HG03378 (cell line): ENCODE results near the gene TRMU.
A peak's percentile ranks its signal among the peaks of the same experiment; 100 is the strongest.

Source experiments
- ATAC-seq: cut with Tn5 transposase; IDR thresholded peaks from one replicate; pipeline ENCODE4 v1.9.1; 2021; ENCODE audit warnings: mild to moderate bottlenecking, moderate library complexity; ENCODE audit not compliant: unreplicated experiment

Gene TRMU, protein sequence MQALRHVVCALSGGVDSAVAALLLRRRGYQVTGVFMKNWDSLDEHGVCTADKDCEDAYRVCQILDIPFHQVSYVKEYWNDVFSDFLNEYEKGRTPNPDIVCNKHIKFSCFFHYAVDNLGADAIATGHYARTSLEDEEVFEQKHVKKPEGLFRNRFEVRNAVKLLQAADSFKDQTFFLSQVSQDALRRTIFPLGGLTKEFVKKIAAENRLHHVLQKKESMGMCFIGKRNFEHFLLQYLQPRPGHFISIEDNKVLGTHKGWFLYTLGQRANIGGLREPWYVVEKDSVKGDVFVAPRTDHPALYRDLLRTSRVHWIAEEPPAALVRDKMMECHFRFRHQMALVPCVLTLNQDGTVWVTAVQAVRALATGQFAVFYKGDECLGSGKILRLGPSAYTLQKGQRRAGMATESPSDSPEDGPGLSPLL

DNA sequence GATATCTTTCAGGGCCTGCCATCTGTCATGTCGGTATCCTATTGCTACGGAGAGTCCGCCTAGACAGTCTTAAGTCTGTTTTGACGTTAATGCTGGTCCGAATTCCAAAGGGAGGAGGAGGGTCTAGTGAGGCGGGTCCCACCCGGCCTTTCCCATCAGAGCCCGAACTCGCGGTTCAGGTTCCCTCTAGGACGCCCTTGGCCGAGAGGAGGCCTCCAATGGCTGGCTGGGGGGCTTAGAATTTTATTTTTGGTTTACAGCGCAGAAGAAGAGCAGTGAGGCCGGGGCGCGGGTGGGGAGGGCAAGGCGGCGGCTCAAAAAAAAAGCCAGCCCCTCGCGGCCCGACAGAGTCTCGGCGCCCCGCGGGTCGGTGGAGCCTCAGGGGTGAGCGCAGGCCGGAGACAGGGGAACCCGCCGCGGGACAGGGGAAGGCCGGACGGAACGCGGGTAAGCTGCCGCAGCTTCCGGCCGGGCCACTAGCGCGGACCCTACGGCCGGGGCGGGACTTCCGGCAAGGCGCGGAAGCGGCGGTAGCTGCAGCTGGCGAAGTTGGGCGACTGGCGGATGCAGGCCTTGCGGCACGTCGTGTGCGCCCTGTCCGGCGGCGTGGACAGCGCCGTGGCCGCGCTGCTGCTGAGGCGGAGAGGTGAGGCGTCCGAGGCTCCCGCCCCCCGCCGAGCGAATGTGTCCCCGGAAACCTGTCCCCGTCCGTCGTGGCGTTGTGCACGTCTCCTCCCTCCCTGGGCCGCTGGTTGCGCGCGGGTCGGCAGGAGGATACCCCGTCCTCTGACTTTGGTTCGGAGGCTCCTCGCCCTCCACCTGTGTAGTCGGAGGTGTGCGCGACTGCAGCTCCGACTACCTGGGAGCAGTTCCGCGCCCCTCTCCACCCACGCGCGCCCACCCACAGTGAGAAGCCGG lies at the start of gene TRMU:
Gene TRMU (plus strand): TSS at position 514 of the 918 bp plus-strand sequence. CDS start 51 bp downstream, at position 565.
- ATAC-seq, result no peak

DNA sequence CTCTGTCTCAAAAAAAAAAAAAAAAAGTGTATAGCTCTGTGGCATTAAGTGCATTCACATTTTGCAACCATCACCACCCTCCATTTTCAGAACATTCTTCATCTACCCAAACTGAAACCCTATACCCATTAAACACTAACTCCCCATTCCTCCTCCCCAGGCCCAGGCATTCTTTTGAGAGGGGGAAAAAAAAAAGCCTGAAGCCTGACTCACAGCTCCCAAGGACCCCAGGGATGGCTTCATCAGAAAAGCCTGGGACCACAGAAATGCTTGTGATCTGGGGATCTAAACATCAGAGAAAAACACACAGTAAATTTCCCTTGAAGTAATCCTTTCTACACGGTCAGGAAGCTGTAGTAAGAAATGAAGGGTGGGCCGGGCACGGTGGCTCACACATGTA lies 49.5 kb upstream of the TRMU start:
- no peak for ATAC-seq

DNA sequence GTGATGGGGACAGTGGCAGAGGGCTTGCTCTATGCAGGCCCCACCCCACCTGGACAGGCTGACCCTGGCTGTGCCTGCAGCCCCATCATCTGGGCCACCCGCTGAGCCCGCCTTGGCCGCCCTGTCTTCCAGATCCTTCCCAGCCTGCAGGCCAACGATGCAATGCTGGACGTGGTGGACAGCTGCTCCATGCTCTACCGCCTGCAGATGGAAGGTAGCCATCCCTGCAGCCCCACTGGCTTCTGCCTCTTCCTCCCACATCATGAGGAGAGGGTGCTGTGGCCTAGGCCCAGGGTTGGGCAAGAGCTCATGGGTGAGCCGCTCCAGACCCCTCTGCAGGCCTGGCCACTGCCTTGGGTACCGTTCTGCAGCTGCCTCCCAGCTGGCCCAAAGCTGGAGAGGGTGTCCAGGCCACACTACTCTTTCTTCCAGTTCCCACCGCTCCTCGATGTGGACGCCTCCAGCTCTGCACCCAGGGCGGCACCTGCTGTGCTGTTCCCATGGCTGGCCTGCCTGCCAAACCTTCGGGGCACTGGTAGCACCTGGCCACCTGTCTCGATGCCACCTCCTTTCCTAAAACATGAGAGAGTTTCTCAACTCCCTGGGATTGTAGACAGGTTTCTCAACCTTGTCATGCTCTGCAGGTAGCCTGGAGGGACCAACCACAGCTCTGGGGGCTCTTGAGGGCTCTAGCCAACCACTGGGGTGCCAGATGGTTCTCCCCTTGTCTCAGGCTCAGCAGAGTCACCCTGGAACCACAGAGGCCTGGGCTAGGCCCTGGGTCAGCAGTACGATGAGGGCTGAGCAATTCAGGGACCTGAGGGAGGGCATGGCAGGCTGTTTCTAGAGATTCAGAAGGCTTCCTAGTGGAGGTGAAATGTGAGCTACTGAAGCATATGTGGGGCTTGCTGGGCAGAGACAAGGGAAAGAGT lies 48.3 kb upstream of the TRMU start:
- ATAC-seq, result no peak

DNA sequence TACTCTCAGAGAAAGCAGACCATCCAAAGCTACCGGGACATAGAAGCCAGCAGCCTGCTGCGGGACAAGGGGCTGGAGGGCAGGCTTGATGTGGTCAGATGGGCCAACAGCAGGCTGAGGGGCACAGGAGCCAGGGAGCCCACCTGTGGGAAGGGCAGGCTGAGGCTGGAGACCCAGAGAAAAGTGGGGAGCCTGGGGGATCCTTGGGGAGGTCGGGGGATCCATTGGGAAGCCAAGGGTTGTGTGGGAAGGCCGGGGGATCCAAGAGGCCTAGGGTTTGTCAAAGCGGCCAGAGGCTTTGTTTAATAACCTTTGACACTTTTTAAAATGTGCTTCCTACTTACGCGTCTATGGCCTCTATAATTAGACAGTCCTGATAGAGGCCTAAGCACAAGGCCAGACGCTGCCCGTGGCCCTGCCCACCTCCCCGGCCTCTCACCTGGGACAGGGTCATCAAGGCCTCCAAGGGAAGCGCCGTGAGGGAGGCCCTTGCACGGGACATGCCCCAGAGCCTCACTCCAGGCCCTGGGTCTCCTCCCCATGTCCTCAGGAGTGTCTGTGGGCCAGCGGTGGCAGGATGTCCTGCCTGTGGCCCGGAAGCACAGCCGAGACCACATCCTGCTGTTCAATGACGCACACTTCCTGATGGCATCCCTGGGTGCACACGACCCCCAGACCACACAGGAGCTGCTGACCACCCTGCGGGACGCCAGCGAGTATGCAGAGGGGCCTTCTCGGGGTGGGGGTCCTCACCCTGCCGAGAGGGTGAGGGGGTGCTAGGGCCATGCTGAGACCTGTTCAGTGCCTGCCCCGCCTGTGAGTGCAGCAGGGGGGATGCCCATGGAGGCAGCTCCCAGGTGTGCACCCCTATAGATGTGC lies 47.4 kb upstream of the TRMU start:
- ATAC-seq, result no peak

DNA sequence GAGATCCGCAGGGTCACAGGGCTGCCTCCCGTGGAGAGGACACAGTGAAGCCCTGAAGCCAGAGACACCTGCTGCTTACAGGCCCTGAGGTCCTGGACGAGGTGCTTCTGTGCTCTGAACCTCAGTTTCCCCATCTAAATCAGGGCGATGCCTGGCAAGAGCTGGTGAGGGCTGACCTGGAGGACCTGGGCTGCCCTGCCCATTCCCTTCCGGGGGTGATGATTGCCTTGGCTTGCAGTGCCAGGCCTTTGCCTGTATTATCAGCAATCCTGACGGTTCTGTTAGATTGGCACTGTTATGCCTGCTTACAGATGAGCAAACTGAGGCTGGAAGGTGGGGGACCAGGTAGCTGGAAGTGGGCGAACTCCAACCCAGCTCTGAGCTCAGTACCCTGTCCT lies 46.7 kb upstream of the TRMU start:
- ATAC-seq, result no peak

DNA sequence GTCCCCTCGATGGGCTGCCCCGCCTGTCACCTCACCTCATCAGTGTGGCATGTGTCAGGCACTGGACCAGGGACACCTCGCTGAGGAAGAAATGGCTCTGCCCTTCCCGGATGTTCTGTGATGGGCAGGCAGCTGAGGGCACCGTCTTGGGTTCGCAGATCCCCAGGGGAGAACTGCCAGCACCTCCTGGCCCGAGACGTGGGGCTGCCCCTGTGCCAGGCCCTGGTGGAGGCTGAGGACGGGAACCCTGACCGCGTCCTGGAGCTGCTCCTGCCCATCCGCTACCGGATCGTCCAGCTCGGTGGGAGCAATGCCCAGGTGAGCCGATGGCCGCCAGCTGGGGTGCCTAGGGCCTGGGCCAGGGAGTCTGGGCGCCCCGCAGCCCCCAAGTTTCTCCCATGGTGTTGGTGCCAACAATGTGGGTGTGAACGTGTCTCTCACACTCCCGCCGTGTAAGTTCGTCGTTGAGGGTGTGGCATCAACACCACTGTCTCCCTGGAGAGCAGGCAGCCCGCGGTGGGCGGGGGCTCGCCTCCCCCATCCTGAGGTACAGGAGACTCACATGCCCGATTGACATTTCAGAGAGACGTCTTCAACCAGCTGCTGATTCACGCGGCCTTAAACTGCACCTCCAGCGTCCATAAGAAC lies 46.1 kb upstream of the TRMU start:
- ATAC-seq, result no peak

DNA sequence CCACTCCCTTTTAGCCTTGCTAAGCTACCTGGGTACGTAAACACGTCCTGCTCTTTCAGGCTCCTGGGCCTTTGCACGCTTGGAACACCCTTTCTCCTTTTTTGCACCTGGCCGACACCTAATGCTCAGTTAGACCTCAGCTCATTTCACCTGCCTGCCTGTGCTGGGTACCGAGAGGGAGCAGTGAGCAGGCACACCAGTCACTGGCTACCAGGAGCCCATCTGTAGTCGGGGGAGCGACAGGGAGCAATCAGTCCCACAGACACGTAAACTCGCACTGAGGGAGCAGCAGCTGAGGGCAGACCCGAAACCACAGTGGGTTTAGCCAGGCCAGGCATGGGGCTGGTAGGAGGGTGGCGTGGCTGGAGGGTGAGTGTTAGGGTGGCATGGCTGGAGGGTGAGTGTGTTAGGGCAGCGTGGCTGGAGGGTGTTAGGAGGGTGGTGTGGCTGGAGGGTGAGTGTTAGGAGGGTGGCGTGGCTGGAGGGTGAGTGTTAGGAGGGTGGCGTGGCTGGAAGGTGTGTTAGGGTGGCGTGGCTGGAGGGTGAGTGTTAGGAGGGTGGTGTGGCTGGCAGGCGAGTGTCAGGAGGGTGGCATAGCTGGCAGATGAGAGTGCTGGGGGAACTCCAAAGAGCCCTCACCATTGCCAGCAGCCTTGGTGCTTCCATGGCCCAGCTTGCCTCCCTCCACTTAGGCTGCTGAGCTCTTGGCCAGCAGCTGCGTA lies 45.2 kb upstream of the TRMU start:
- no peak for ATAC-seq

DNA sequence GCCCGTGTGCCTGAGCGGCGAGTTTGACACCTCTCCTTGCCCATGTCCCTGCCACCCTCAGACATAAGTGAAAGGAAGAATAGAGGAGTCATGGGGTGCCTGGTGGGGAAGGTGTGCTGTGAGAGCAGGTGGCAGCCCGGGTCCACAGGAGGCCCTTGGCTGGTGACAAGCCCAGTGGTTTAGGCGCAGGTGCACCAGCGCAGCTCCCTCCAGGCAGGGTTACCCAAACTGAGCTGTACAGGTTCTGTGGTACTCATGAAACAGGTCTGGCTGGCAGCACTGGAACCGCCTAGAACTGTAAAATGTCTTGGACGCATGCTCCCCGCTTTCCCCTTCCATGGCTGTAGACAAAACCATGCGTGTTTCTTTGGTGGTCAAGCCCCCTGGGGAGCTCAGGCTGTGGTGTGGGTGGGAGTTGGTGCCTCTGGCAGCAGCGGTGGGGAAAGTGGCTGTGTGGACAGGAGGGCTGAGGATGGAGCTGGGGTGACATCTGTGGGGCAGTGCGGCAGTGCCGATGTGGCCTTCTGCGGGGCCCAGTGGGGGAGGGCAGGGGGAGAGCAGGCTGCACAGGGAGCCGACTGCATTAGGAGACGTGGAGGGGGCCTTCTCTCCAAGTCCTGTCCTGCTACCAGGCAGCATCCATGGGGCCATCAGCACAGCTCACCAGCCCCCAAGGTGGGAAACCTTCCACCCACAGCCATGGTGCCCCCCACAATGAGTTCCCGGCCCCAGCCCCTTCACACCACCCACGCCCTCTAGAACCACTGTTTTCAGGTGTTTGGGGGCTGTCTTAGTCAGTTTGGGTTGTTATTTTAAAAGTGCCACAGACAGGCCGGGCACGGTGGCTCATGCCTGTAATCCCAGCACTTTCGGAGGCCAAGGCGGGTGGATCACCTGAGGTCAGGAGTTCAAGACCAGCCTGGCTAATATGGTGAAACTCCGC lies 44.4 kb upstream of the TRMU start:
- no peak for ATAC-seq

DNA sequence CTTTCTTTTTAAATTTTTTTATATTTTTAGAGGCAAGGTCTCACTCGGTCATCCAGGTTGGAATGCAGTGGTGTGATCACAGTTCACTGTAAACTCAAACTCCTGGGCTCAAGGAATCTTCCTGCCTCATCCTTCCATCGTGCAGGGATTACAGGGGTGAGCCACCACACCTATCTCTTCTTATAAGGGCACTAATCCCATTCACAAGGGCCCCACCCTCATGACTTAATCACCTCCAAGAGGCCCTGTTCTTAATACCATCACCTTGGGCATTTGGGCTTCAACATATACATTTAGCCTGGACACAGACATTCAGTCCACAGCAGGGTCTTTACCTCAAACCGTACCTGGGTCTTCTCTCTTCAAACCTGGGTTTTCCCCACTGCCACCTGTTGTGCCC lies 43.3 kb upstream of the TRMU start:
- ATAC-seq, result no peak

DNA sequence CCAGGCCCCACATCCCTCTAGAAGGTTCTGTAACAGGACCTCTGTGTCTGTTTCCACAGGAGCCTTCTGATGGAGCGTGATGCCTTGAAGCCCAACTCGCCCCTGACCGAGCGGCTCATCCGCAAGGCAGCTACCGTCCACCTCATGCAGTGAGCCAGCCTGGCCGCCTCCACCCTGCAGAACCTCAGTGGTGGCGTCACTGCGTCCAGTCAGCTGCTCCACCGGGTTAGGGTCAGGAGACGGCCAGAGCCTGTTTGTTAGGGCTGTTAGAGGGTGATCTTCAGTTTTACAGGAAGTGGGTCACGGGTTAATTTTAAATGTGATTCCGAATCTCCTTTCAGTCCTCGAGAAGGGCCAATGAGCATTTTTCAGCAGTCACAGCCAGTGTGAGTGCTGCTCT lies 42.8 kb upstream of the TRMU start:
- ATAC-seq, result no peak

DNA sequence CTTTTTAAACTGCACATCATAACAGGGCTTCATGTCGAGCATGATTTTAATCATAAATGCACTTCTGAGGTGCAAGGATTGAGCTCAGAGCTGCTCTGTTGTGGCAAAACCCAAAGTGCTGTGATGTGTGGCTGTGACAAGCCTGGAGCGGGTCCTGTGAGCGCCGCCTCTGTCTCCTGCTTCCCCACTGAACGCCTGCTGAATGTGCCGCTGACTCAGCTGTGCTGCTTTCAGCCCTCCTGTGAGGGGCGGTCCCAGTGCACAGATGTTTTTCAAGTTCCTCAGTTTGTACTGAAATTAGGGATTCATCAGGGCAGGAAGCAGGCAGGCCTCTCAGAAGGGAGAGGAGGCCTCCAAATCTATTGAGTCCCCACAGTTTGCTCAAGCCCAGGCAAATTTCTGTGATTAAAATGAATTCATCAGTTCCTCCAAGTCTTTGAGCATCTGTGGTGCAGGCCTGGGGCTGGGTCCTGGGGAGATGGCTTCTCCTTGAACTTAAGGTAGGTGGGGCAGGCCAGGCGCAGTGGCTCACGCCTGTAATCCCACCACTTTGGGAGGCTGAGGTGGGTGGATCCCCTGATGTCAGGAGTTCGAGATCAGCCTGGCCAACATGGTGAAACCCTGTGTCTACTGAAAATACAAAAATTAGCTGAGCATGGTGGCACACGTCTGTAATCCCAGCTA lies 41.8 kb upstream of the TRMU start:
- ATAC-seq, result no peak

DNA sequence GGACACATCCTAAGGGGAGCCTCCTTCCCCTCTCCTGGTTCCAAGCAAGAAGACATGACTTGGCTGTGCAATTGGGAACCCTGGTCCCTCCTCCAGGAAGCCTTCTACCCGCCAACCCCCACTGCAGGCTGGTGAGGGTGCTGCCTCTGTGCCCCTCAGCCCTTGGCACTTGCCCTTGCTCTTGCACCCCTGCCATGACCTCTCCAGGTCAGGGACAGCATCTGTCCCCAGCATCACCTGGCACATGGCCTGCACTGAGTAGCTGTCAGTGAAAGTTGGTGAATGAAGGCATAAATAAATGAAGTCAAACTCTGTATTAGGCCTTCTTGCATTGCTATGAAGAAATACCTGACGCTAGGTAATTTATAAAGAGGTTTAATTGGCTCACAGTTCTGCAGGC lies 40.7 kb upstream of the TRMU start:
- ATAC-seq, result no peak

DNA sequence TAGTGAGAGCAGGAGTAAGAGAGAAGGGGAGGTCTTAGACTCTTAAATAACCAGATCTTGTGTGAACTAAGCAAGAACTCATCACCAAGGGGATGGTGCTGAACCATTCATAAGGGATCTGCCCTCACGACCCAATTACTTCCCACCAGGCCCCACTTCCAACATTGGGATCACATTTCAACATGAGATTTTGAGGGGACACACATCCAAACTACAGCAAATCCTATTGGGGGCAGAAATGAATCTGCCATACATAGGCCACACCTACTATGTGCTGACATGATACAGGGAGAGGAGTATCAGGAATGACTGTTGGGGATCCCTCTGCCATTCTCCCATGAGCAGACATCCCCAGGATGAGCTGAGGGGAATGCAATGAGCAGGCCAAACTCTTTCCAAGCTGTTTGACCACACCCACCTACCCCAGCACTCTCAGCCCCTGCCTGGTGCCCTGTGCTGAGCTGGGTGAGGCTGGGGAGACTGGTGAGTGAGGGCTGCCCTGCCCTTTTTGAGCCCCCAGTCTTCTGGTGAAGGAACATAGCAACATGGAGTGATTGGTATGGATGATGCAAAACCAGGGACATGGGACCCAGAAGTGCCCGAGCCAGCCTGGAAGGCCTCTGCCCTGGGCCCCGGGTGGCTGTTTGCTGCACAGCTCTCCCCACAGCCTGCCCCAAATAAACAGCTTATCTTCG lies 40.1 kb upstream of the TRMU start:
- no peak for ATAC-seq

DNA sequence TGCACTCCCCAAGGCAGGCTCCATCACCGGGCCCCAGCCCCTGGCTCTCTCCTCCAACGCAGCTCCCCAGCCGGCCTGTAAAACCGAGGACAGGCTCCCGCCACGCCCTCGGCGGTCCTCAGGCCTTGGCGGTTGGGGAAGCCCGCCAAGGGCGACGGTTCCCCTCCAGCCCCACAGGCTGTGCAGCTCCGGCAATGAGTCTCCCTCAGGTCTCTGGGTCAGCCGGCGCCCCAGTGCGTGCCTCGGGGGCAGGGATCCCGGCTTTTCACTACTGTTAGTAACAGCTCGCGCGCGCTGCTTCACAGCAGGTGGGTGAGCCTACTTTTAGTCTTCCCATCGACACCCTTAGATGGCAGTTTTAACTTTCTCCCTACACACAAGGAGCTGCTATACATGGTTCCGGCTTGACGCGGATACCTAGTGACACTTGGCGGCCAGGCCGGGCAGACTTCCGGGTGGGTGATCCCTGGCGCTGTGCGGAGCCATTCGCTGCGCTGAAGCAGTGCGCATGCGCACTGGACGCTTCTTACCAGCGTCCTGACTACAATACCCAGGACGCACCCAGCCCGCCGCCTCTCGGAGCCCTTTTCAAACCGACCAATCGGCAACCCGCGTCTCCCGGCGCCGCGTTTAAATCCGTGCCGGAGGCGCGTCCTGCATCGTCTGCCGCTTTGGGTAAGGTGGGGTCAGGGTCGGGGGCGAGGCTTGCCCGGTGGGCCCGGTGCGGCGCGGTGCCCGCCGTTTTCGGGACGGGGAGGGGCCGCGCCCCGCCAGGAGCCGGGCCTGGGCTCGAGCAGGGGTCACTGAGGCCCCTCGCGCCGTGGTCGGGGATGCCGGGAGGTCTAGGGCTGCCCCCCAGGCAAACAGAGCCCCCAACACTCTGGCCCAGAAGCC lies 39.0 kb upstream of the TRMU start, which contains the start of gene GTSE1:
Gene GTSE1 (plus strand): TSS at position 614 of the 894 bp plus-strand sequence. CDS start 531 bp downstream, outside the sequence.
- ATAC-seq, result peak; percentile 87

DNA sequence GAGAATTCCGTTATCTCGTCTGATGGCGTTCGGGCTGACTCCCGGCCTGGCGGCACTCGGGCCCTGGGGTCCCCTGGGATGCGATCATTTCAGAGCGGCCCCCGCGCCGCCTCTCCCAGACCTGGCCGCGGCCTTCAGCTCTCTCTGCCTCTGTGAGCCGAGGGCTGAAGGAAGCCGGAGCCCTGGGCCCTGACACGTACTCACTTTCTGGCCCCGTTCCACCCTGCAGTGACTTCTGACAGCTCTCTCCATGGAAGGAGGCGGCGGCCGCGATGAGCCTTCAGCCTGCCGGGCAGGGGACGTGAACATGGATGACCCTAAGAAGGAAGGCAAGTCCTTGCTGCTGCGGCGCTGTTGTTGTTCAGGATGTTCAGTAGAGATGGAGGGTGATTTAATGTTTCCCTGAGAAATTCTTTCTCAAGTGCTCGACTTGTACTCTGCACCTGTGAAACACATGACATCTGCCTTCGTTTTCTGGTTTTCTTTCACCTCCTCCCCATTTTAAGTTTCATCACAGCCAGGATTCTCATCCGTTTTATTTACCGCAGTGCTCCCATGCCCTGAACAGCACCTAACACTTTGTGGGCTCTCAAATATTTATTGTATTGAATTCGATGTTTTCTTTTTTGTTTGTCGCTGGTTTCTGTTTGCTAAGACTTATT lies 38.2 kb upstream of the TRMU start:
- ATAC-seq, result peak; percentile 3
